HG02870 (cell line): Measurements from ENCODE around the gene PPARGC1A.

Experiments used
- ATAC-seq: cut with Tn5 transposase; IDR thresholded peaks from one replicate; pipeline ENCODE4 v1.9.1; 2021; ENCODE audit warnings: mild to moderate bottlenecking, moderate library complexity; ENCODE audit not compliant: unreplicated experiment

Gene PPARGC1A

DNA sequence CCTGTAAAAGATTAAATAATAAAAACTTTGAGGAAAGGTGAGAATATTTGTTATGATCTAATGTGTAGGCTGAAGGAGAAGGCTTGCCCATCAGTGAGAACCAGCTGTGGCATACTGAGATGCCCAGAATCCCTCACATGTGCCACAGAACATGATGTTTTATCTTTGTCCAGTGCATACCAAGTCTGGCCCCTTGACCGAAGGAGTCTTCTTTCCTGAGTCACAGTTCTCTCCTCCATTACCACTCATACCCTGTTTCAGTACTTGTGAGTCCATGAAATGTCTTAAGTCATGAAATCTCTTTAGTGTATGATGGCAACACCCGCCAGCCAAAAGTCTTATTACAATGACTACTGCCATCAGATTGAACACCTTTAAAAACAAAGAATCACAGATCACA, 42.7 kb downstream of the PPARGC1A start:
- ATAC-seq: no peak

DNA sequence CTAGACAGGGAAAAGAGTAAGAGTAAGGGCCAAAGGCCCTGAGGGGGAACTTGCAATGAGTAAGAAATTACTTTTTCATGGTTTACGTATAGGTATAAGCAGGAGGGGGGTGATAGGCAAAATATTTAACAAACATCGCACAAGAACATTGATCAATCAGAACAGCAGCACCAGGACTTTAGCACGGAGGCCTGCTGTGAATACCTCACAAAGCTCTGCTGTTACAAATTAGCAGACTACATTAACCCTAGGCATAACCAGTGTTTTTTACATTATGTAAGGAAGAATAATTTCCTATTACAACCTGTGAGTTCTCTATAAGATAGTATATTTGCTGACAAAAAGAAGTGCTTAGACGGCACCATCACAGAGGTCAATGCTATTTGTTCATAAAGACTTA, 44.9 kb downstream of the PPARGC1A start:
- no peak for ATAC-seq

DNA sequence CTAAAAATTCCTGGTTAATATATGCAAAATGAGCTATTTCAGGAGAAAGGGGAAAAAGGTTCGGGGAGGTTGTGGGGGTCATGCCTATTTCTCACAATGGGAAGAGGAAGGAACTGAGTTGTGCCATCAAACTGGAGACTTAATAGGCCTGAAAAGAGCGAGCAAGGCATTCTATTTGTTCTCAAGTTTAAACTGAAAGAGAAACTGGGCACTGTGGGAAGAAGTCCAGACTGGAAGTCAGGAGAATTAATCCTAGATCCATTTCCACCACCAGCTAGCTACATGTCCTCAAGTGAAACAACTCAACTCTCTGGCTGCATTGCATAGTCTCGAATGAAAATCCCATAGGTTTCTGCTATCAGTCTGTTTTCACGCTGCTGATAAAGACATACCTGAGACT, 50.6 kb downstream of the PPARGC1A start:
- no peak for ATAC-seq

DNA sequence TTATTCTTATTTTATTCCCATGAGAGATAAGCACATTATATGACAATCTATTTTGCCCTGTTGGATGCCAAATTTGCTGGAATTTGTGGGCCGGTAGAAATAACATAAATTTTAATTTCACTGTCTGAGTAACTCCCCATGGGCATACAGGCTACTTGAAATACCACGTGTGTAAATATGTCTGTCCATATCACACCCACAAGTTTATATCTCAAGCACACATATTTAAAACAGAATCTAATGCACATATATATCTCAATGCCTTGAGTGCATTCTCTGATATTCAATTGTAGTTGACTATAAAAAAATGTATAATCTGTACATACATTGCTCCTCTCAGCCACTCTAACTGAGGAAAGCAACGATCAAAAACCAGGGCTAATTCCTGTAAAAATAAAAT, 51.2 kb downstream of the PPARGC1A start:
- no peak for ATAC-seq

DNA sequence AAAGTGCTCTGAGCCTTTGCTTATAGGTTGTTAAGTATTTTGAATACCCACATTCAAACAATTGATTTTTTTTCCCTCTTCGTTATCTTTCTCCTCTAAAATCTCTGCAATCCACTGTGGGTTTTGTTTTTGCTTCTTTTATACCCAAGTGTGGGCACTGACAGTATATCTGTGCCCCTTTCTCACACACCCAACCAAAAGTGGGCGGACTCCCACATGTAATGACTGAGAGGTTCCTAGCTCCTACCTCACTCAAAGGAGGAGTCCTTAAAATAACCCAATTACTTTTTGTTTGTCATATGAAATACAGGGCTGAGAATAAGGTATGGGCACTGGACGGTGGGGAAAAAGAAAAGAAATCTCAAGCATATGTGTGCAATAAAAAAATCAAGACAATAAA, 51.7 kb downstream of the PPARGC1A start:
- ATAC-seq: no peak

DNA sequence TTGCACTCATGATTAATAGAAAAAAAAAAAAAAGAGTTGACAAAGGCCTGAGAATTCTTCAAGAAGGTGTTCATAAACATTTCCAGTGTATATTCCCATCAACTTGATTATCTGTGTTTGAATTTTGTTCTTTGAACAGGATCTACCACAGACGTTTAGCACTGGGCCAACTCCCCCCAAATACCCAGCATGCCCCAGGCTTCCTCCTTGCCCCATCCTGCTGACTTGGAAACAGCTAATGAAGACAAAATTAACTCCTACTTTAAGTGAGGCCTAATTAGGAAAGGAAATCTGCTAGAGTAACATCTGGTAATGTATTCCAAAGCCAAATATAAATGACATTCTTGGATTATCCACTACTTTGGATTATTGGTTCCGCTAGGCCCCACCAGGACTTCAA, 52.5 kb downstream of the PPARGC1A start:
- ATAC-seq: no peak

DNA sequence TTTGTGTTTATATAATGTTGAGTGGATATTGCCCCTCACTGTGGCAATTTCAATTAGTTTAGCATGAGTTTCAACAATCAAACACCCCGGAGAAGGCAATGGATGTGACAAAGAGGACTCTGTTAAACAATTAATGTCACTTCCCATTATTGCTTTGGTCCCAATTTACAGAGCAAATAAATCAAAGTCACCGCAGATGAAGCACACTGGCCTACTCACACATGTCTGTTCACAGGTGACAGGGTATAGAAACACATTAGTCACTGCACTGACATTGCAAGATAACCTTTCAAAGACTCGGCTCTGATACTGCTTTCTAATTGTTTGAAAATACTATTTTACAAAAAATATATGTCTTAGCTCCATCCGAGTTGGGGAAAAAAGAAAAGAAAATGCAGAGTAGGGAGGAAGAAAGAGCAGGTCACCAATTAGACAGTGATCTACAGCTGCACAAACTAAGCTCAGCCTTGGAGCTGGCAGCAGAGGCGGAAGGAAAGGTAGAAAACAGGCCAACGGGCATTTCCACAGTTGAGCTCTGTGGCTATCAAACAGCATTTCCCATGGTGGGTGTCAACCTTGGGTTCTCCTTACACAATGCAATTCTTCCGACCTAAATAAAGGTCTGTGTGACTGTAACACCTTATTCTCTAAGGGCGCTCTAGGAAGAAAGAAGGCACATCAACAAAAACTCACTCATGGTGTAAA, 53.9 kb downstream of the PPARGC1A start:
- no peak for ATAC-seq

DNA sequence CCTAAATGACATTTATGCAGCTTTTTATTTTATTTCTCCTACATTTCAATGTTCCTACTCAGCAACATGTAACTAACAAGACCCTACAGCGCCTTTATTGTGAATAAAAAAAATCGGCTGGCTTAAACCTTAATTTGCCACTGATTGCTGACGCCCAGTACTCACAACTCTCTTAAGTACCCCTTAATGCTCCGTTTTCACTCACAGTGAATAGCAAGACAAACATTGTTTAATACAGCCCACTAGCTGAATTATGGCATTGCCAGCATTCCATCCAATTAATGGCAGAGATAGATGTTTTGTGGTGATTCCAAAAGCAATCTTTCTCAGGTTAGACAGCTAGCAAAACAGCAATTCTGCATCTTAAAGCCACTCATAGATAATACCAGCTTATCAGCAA, 61.1 kb downstream of the PPARGC1A start:
- ATAC-seq: no peak

DNA sequence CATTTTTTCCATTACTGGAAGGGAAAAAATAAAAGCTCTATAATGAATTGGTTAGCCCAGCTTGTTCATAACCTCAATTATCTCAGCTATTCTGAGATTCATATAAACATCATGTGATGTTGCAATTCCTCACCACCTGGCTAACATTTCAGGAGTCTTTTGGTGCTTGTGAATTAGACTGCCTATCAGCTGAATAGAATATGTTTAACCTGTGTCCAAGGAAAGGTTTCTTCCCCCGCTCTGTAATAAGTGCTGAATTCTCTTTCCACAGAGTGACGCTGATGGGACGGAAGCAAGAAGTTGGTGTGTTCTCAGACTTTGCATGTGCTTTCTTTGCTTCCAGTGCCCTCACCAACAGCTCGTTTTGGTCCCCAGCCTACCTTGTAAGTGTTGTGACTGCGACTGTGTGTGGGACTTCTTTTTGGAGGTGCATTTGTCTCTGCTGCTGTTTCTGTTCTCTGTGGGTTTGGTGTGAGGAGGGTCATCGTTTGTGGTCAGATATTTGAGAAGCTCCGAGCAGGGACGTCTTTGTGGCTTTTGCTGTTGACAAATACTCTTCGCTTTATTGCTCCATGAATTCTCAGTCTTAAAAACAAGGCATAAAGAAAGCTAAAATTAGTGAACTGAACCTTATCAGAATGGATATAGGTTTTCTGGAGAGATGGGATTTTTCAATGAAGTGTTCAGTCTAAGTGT, 61.7 kb downstream of the PPARGC1A start:
- ATAC-seq: no peak

DNA sequence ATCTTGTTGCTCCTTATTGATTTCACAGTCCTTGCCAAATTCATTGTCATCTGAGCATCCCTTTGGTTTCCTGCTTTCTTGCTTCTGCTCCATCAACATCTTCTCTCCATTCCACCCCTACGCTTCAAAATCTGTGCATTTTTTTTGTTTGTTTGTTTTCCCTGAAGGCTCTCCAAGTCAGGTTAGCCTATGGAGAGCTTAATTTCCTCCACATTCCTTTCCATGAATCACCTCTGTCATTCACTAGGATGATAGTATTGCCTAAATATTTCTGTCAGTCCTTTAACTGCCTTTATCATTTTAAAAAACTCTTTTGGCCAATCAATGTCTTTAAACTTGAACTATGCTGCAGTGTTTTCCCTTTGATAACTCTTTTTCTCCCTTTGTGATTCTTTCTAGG, 67.7 kb downstream of the PPARGC1A start:
- ATAC-seq: no peak

DNA sequence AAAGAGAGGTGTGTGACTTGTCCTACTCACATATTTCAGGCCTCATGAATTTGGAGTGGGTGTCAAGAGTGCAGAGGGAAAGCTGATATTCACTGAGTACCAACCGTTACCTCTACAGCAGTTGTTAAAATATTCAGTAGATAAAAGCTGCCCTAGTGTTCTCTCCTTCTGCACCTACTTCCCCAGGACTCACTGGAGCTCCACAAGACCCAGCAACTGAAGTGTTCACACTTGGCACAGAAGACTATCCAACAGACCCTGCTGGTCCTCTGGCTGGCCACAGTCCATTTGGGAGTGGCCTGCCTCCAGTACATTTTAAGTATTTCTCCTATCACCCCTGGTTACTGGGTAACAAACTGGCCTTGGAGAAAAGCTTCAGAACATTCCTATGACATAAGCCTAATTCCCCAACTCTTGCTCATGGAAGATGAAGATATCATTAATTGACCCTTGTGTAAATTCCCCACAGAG, 70.8 kb downstream of the PPARGC1A start:
- ATAC-seq: no peak

DNA sequence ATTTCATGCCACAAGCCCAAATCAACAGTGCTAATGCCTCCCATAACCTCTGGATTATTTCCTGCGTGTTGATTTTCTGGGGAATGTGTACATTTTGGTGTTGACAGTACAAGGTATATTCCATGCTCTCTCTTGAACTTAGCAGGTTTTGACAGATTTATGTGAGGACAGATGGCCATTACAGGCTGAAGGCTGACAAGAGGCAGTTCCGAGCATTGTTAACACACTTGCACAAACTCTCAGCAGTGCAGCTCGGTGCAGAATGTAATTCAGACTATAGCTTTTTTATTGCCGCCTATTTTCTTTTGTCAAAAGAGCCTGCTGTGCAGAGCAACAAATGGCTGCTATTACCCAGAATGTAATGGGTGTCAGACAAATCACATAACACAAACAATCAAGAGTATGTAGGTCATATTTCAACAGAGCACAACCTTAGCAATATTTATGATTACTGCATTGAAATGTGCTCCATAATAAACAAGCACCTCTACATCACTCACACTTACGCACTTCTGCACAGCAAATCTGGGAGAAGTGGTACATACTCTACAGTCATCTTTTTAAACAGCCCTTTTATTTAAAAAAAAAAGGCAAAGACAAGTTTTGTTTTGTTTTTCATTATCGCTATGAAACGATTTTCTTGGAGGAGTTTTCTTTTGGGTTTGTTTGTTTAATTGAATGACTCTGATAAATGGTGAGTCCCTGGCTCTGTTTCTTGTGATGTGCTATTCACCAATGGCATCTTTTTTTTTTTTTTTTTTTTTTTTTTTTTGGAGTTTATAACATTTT, 71.6 kb downstream of the PPARGC1A start:
- no peak for ATAC-seq

DNA sequence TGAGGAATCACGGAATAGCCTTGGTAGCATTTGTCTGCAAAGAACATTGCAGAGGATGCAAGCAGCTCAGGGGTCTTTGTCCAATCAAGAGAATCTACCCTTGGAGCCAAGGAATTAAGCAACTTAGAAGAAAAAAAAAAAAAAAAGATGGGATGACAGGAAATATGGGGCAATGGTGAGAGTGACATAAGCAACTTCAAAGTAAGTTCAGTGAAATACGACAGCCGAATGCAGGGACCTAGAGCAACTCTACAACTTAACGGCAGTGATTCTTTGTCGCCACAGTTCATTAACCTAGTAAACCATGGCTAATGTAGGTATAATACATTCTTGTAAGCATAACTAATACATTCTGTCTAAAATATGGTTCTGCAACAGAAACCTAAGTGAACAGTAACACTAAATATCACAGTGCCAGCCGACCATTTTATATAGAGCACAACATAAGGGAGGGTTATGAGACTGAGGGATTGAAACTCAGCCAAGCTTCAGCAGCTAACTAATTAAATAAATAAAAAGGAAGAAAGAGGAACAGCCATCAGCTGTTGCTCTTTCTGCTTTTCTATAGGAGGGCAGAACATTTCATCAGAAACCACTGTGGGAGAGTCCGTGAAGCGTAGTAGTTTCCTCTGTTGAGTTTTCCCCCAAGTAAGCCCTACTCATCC, 74.7 kb downstream of the PPARGC1A start:
- no peak for ATAC-seq

DNA sequence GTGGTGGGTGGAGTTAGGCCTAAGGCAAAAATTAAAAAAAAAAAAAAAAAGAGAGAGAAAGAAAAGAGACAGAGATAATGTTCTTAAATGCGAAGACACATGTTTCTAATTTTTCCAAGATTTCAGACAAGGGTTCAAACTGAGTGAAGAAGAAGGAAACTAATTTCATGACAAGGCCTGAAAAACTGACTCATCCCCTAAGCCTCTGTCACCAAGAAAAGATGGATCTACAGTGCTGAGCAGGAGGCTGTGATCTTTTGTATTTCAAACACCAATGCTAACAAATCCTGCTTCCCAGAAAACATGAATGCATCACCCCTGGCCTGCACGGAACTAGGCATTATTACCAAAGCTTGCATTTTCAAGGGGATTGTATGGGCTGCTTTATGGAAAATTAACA, 75.3 kb downstream of the PPARGC1A start:
- no peak for ATAC-seq

DNA sequence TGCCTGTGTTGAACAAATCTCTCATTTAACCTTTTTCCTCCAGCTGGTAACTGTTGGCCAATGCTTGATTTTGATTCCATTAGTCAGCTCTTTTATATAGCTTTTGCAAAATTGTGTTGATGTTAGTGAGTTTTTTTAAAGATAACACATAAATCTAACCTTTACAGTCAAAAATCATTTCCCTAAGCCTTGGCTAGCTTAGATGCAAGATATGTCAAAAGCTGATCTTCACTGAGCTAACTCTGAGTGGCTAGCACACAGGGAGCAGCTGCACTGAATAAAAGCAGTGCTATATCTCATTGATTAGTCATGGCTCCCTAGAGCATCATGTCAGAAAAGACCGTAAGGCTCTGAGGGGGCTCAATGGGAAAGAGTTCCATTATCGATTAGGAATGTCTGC, 78.7 kb downstream of the PPARGC1A start:
- ATAC-seq: no peak

DNA sequence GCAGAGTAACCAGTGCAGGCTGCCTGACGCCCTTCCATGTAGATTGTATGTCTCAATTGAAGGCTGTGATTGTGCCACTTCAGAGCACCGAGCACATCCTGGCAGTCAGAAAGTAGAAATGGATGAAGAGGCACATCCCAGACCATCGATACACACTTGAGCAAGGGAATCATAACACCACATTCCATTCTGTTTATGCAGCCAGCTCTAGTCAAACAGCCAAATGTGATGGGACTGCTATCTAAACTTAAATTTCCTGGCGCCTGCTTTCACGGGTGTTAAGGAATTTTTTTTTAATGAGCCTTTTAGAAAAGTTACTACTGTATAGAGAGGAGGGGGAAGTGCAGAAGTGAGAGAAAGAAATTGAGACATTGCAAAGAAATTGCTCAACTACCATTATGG, 84.4 kb downstream of the PPARGC1A start:
- ATAC-seq: no peak

DNA sequence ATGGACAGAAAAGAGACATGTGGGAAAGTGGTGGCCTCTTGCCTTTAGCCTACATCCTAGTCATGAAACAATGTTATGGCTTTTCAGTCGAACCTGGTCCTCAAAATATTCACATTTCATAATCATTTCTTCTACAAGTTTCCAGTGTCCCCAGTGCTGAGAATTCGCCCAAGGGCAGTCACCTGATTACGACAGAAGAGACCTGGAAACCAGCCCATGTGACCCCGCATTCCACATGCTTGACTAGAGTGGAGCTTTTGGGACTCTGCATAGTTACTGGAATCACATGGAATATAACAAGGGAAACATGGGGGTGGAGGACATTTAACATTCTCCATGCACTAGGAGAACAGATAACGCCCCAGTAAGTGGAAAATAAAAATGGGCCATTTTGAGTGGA, 100.1 kb downstream of the PPARGC1A start:
- no peak for ATAC-seq

DNA sequence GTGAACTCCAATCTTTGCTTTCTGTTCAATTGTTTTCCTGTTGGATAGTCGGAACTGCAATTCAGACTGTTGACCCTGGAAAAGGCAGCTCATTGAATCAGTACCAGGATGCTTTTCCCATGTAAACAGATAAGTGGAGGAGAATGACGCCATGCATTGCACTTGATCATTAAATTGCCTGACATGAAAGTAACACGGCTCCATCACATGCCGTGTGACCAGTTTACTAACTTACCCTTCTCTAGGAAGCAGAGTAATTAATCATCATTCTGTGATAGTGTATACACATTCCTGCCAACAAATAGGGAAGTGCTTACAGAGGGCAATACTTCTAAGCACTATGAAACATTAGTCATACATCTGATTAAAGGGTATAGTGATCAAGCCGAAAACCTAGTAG, 101.4 kb downstream of the PPARGC1A start:
- no peak for ATAC-seq

DNA sequence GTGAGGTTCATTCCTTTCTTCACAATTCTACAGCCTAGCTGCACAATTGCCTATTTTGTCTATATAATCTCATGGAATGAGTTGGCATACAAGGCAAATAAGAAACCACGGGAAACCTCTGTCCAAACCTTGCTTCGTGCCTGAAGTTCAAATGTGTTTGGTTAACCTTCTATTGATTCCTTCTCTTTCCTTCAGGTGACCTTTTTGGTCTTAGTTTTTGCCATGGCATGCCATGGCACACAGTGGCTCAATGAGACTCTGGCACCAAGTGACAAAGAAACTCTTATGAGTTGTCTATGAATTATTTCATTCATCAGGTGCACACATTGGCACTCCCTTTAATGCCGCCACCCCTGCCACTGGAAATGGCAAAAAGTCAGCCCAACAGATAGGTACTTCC, 101.8 kb downstream of the PPARGC1A start:
- ATAC-seq: no peak

DNA sequence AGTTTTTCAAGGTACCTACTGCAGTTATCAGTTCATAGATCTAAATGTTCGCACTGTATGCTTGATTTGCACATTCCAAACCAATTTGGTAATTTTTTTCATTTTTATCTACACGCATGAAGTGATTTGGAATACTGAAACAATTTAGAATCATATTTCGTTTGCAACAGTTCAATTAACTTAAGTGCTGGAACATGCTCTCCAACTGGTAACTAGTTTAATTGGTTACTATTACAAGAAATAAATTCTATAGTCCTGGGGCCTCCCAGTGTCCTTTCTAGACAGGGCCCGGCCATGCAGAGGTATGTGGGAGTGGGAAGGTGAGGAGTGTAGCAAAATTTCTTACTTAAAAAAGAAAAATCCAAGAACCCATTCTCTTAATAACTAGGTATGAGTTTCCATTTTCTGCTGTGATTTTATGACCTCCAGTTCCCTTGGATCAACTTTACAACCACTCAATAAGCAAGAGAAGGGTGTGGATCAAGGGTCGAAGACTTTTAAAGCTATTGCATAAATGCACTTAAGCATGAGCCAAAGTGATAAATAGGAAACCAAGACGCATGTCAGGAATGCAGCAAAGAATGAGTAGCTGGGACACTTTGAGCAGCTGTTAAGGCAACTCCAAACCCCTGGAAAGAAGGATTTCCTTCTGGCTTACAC, 106.9 kb downstream of the PPARGC1A start:
- no peak for ATAC-seq

DNA sequence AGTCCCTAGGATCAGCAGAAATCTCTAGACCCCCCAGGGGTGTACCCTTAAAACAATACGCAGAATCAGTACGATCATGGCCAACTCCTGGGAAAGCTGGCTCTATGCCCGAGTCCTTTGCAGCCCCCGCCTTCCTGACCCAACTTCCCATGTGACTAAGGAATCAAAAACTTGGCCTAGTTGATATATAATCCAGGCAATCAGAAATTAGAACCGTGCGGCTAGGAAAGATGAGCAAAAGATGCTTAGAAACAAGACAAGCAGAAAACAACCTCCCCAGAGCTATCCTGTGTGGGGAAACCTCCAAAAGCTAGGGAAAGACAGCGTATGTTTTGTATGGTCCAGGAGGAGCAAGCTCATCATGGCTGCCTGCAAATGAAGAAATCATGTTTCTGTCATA, 110.0 kb downstream of the PPARGC1A start:
- no peak for ATAC-seq
